ENCODE data around the gene NFILZ. TPM values are rescaled to one million over a fixed set of nuclear protein-coding genes. Genes with fewer than 3 reads are reported as not detected.

Gene NFILZ
- total and polyA plus RNA-seq, 2 of the 8 experiments (the other 6 are each of a cell fraction or from before 2014, with no cell fraction given), result not detected

- no peak overlapping the region for H2AFZ ChIP-seq (ENCODE audit: low read length)
- no peaks in the 10 kb centered on the region for H3K23me2 ChIP-seq (ENCODE audit: low read depth, low read length)
- H3K23ac ChIP-seq (ENCODE audit: insufficient read length), result no peak overlapping the region
- H3K56ac ChIP-seq (replicated peaks; ENCODE audit: insufficient read length, low read depth, low read length), result no peak overlapping the region
- H2AK5ac ChIP-seq (ENCODE audit: low read depth, low read length), result no peak overlapping the region
- no peak overlapping the region for H2BK5ac ChIP-seq (ENCODE audit: low read depth, low read length)
- POLR2A ChIA-PET (ENCODE audit: partially characterized antibody), result interaction anchor here (0.5 to 1.9 kb wide), 3 partner anchors 29 to 429 kb away, joined by 3 to 9 read pairs (median 4); no protein-coding TSS in a partner anchor
- peaks cover 0 to 5% of the 10 kb centered on the region in 2 experiments; a peak in 2 of 4 replicates for H3K9me3 ChIP-seq (ENCODE audit: insufficient read depth in 2 of 2, low read depth in 1 of 2, low read length in 1 of 2)
- H3K9ac ChIP-seq (replicated peaks in 1 of 4; ENCODE audit: extremely low read depth in 1 of 4, low read depth in 3 of 4, low read length in 3 of 4), result no peak overlapping the region
- peaks cover 0 to 1% of the 10 kb centered on the region in 2 experiments for H4K20me1 ChIP-seq (replicated peaks in 1 of 2; ENCODE audit: control insufficient read depth in 1 of 2, insufficient read depth in 2 of 2, low read length in 2 of 2)
- no peak overlapping the region for H4K5ac ChIP-seq (ENCODE audit: insufficient read length, low read depth, low read length)
- H4K91ac ChIP-seq (replicated peaks; ENCODE audit: insufficient read length, low read length), result no peak overlapping the region
- no peak overlapping the region for H4K8ac ChIP-seq (ENCODE audit: extremely low read depth, insufficient read depth, low read length)
- H3K79me1 ChIP-seq (ENCODE audit: low read depth, low read length), result no peaks in the 10 kb centered on the region
- H3K79me2 ChIP-seq (ENCODE audit: control insufficient read depth in 1 of 2, insufficient read depth in 2 of 2, low read length in 2 of 2), result no peaks in the 10 kb centered on the region
- DNase-seq (ENCODE audit: low read depth in 1 of 2, low spot score in 2 of 2) (no peak), FAIRE-seq (peak; percentile 93)
- H2BK12ac ChIP-seq (ENCODE audit: low read depth, low read length), result no peak overlapping the region
- CTCF ChIA-PET (ENCODE audit: partially characterized antibody), result interaction anchor here (0.6 to 6.8 kb wide), 17 partner anchors 10 to 408 kb away, joined by 3 to 45 read pairs (median 4); partner anchors contain the start of gene NFILZ
- no peak overlapping the region for H3K18ac ChIP-seq (ENCODE audit: extremely low read depth, low read length)
- no peak overlapping the region for H3K4me3 ChIP-seq (ENCODE audit: extremely low read depth in 1 of 4, insufficient read depth in 2 of 4, low read depth in 3 of 4, low read length in 4 of 4)
- H2BK120ac ChIP-seq (replicated peaks; ENCODE audit: low read depth, low read length), result no peak overlapping the region
- H3K4ac ChIP-seq (replicated peaks; ENCODE audit: insufficient read length, low read depth, low read length), result no peak overlapping the region
- H3K27ac ChIP-seq (ENCODE audit: low read depth, low read length), result no peak overlapping the region
- H3K14ac ChIP-seq (ENCODE audit: insufficient read length), result no peak overlapping the region
- H2BK20ac ChIP-seq (ENCODE audit: low read length), result no peak overlapping the region
- H2BK15ac ChIP-seq (ENCODE audit: low read length), result no peak overlapping the region
- no peaks in the 10 kb centered on the region for H3K4me1 ChIP-seq (replicated peaks in 1 of 4; ENCODE audit: control insufficient read depth in 3 of 4, insufficient read depth in 4 of 4, low read length in 3 of 4)
- WGBS, 2 experiments (ENCODE audit: extremely low coverage in 1 of 2, insufficient coverage in 1 of 2, insufficient read length in 1 of 2, insufficient replicate concordance in 2 of 2, low coverage in 1 of 2, low lambda C conversion rate in 2 of 2, missing lambda C conversion rate in 1 of 2), result 75% methylated on average over 4 of the region's 4 CpGs; no CpG with 5 or more reads in 1 of the 2 experiments
- H3K36me3 ChIP-seq (ENCODE audit: control insufficient read depth in 2 of 4, insufficient read depth in 4 of 4, low read length in 3 of 4), result no peaks in the 10 kb centered on the region
- H3K27me3 ChIP-seq (replicated peaks in 1 of 4; ENCODE audit: control insufficient read depth in 3 of 4, extremely low read depth in 1 of 4, insufficient read depth in 3 of 4, low read length in 3 of 4), result peaks cover 0 to 13% (median 8%) of the 10 kb centered on the region in 4 experiments; a peak in 3 of 7 replicates
- H3K4me2 ChIP-seq (ENCODE audit: insufficient read depth in 1 of 2, low read depth in 2 of 2, low read length in 2 of 2), result no peak overlapping the region
- TF ChIP-seq KDM1A (IDR thresholded peaks at IDR 0.05; ENCODE audit: borderline replicate concordance, low read length) (peak; percentile 53; the same call in 1 of the 2 replicates), CEBPB (IDR thresholded peaks at IDR 0.05; ENCODE audit: low read depth, low read length) (no peak), SRF (IDR thresholded peaks at IDR 0.05; ENCODE audit: low read depth, low read length) (no peak), RAD21 (IDR thresholded peaks at IDR 0.05 in 1 of 2, conservative IDR thresholded peaks at IDR 0.05 in 1 of 2; ENCODE audit: low read depth in 2 of 2, low read length in 2 of 2) (peak; percentile 59 to 66), SP4 (IDR thresholded peaks at IDR 0.05; ENCODE audit: low read length) (no peak), EGR1 (IDR thresholded peaks at IDR 0.05; ENCODE audit: borderline replicate concordance, low read depth, low read length) (no peak)
- TF ChIP-seq, protein P1, sequence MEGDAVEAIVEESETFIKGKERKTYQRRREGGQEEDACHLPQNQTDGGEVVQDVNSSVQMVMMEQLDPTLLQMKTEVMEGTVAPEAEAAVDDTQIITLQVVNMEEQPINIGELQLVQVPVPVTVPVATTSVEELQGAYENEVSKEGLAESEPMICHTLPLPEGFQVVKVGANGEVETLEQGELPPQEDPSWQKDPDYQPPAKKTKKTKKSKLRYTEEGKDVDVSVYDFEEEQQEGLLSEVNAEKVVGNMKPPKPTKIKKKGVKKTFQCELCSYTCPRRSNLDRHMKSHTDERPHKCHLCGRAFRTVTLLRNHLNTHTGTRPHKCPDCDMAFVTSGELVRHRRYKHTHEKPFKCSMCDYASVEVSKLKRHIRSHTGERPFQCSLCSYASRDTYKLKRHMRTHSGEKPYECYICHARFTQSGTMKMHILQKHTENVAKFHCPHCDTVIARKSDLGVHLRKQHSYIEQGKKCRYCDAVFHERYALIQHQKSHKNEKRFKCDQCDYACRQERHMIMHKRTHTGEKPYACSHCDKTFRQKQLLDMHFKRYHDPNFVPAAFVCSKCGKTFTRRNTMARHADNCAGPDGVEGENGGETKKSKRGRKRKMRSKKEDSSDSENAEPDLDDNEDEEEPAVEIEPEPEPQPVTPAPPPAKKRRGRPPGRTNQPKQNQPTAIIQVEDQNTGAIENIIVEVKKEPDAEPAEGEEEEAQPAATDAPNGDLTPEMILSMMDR (IDR thresholded peaks at IDR 0.05; ENCODE audit: control extremely low read depth in 1 of 3, insufficient read depth in 1 of 3, low read depth in 1 of 3, low read length in 3 of 3), result peak in 2 of 3 experiments; percentile 59 to 65; a peak in 3 of 4 replicates
- TF ChIP-seq, protein P2, sequence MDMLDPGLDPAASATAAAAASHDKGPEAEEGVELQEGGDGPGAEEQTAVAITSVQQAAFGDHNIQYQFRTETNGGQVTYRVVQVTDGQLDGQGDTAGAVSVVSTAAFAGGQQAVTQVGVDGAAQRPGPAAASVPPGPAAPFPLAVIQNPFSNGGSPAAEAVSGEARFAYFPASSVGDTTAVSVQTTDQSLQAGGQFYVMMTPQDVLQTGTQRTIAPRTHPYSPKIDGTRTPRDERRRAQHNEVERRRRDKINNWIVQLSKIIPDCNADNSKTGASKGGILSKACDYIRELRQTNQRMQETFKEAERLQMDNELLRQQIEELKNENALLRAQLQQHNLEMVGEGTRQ (IDR thresholded peaks at IDR 0.05; ENCODE audit: low read length), result no peak
Observed at GRCh38 chr19:8641908-8642547, 11.6 kb downstream of the NFILZ start.

All from H1 (cell line).